ENCODE results near the gene HNF1A.
"Not testable (repeated sequence)": the region's sequence is repeated elsewhere in the genome, so short reads cannot be mapped to it uniquely, and the experiment has no call there.

Gene HNF1A
- total RNA-seq, result 0 reads per million in 2 donors

GRCh38 chr12:120978296-120979219 lies at the start of gene HNF1A:
Gene HNF1A (plus strand): TSS chr12:120978543. CDS start chr12:120978769, 226 bp downstream.
- no peak for DNase-seq

- no peak for DNase-seq
Observed at GRCh38 chr12:120928864-120929652, 49.3 kb upstream of the HNF1A start.

GRCh38 chr12:120930032-120930431 lies 48.3 kb upstream of the HNF1A start:
- no peak for DNase-seq

- DNase-seq, result no peak
Observed at GRCh38 chr12:120932058-120932457, 46.3 kb upstream of the HNF1A start.

GRCh38 chr12:120932956-120933526 lies 45.3 kb upstream of the HNF1A start:
- DNase-seq, result no peak

- DNase-seq, result no peak
Observed at GRCh38 chr12:120933786-120934185, 44.6 kb upstream of the HNF1A start.

GRCh38 chr12:120936197-120936596 lies 42.1 kb upstream of the HNF1A start:
- no peak for DNase-seq

GRCh38 chr12:120938496-120938895 lies 39.8 kb upstream of the HNF1A start:
- DNase-seq, result no peak

- DNase-seq, result no peak
Observed at GRCh38 chr12:120939523-120939922, 38.8 kb upstream of the HNF1A start.

GRCh38 chr12:120940006-120940405 lies 38.3 kb upstream of the HNF1A start:
- DNase-seq, result no peak

GRCh38 chr12:120940799-120941198 lies 37.5 kb upstream of the HNF1A start:
- no peak for DNase-seq

GRCh38 chr12:120941412-120941811 lies 36.9 kb upstream of the HNF1A start:
- no peak for DNase-seq

GRCh38 chr12:120941846-120942405 lies 36.4 kb upstream of the HNF1A start:
- DNase-seq, result no peak

- DNase-seq, result no peak
Observed at GRCh38 chr12:120943482-120943881, 34.9 kb upstream of the HNF1A start.

- DNase-seq, result peak; percentile 56
Observed at GRCh38 chr12:120944645-120945217, 33.6 kb upstream of the HNF1A start.

- not testable (repeated sequence) for DNase-seq
Observed at GRCh38 chr12:120945516-120945915, 32.8 kb upstream of the HNF1A start.

GRCh38 chr12:120950260-120950799 lies 28.0 kb upstream of the HNF1A start:
- not testable (repeated sequence) for DNase-seq

- no peak for DNase-seq
Observed at GRCh38 chr12:120950807-120951206, 27.5 kb upstream of the HNF1A start.

GRCh38 chr12:120955232-120955631 lies 23.1 kb upstream of the HNF1A start:
- no peak for DNase-seq

GRCh38 chr12:120956579-120957300 lies 21.6 kb upstream of the HNF1A start:
- DNase-seq, result no peak

GRCh38 chr12:120959111-120959878 lies 19.0 kb upstream of the HNF1A start:
- no peak for DNase-seq

All from T-helper 9 cell (primary cell).